Measurements from ENCODE around the gene UBE4A.

Gene UBE4A

GRCh38 chr11:118334745-118335144, 24.7 kb upstream of the UBE4A start:
- Histone ChIP-seq H3K4me1 (no peaks in the 10 kb centered on the region), H3K36me3 (no peaks in the 10 kb centered on the region), H3K27ac (no peak overlapping the region), H3K27me3 (peaks cover 0 to 11% of the 10 kb centered on the region in 2 donors), H3K4me3 (no peak overlapping the region), H3K9me3 (no peaks in the 10 kb centered on the region)
- intact Hi-C loops (cut with DNase I; ENCODE audit: low total_unique reads): no loop called here
- no peak for DNase-seq
- TF ChIP-seq CTCF (IDR thresholded peaks at IDR 0.05): no peak

- Histone ChIP-seq H3K9me3 (no peaks in the 10 kb centered on the region), H3K36me3 (no peaks in the 10 kb centered on the region), H3K27ac (no peak overlapping the region), H3K4me3 (no peak overlapping the region), H3K4me1 (no peaks in the 10 kb centered on the region), H3K27me3 (peaks cover 0 to 23% of the 10 kb centered on the region in 2 donors)
- no peak for TF ChIP-seq CTCF (IDR thresholded peaks at IDR 0.05)
- DNase-seq: no peak
- intact Hi-C loops (cut with DNase I; ENCODE audit: low total_unique reads): no loop called here
Measured at GRCh38 chr11:118338637-118339061, 20.8 kb upstream of the UBE4A start.

GRCh38 chr11:118339281-118339961, 20.0 kb upstream of the UBE4A start:
- no peak for DNase-seq
- TF ChIP-seq CTCF (IDR thresholded peaks at IDR 0.05): no peak
- H3K27me3 ChIP-seq: peaks cover 0 to 28% of the 10 kb centered on the region in 2 donors
- no peaks in the 10 kb centered on the region for H3K4me1 ChIP-seq
- intact Hi-C loops (cut with DNase I; ENCODE audit: low total_unique reads): no loop called here
- no peaks in the 10 kb centered on the region for H3K9me3 ChIP-seq
- no peak overlapping the region for H3K4me3 ChIP-seq
- no peaks in the 10 kb centered on the region for H3K36me3 ChIP-seq
- no peak overlapping the region for H3K27ac ChIP-seq

- Histone ChIP-seq H3K4me1 (no peaks in the 10 kb centered on the region), H3K9me3 (no peaks in the 10 kb centered on the region), H3K36me3 (no peaks in the 10 kb centered on the region), H3K27ac (no peak overlapping the region), H3K27me3 (peaks cover 0 to 28% of the 10 kb centered on the region in 2 donors), H3K4me3 (no peak overlapping the region)
- no peak for TF ChIP-seq CTCF (IDR thresholded peaks at IDR 0.05)
- no peak for DNase-seq
- intact Hi-C loops (cut with DNase I; ENCODE audit: low total_unique reads): loop anchor here (10.0 kb wide), 1 partner anchor 186 kb away; the partner anchor contains the start of gene SCN4B
Measured at GRCh38 chr11:118340449-118340848, 19.0 kb upstream of the UBE4A start.

- Histone ChIP-seq H3K9me3 (no peaks in the 10 kb centered on the region), H3K27ac (no peak overlapping the region), H3K4me1 (no peaks in the 10 kb centered on the region), H3K36me3 (no peaks in the 10 kb centered on the region), H3K27me3 (peaks cover 0 to 33% of the 10 kb centered on the region in 2 donors), H3K4me3 (no peak overlapping the region)
- DNase-seq: no peak
- no peak for TF ChIP-seq CTCF (IDR thresholded peaks at IDR 0.05)
- intact Hi-C loops (cut with DNase I; ENCODE audit: low total_unique reads): loop anchor here (10.0 kb wide), 1 partner anchor 186 kb away; the partner anchor contains the start of gene SCN4B
Measured at GRCh38 chr11:118341261-118341660, 18.1 kb upstream of the UBE4A start.
